ENCODE measurements around the gene THAP6.

The THAP6 gene

DNA sequence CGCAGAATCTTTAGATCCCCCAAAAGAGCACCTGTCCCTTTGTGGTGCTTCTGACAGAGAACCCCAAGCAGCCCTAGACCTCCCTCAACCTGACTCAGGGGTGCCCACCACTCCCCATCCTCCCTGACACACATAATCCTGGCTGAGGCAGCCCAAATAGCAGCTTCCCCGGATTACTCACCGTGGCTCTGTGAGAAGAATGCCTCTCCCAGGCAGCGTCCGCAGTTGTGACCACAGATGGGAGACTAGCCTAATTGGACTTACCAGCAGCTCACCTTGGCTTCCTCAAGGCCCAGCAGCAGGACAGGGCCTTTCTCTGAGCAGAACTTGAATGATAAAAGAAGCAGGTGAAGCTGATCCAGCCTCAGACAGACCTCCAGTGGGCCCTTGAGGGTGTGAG is 31.3 kb downstream of the THAP6 start:
- DNase-seq (ENCODE audit: extremely low read depth, low read depth), result peak; percentile 2
- TF ChIP-seq CTCF (IDR thresholded peaks at IDR 0.05; ENCODE audit: low read depth, low read length), result no peak

- no peak for TF ChIP-seq CTCF (IDR thresholded peaks at IDR 0.05; ENCODE audit: low read depth, low read length)
- no peak for DNase-seq (ENCODE audit: extremely low read depth, low read depth)
These were observed 33.5 kb downstream of the THAP6 start for GRCh38 chr4:75547647-75548387.

DNA sequence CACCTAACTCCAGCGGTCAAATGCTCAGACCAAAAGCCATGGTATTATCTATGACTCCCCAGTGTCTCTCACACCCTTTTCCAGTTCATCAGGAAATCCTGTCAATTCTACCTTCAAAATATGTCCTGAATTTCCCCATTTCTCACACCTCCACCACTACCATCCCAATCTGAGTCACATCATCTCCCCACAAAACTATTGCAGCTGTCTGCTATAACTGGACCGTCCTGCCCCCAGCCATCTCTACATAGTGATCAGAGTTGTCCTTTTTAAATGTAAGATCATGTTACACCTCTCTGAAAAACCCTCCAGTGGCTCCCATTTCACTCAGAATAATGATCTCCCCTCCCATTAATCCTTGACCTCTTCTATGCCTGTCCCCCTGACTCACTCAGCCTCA is 34.7 kb downstream of the THAP6 start:
- DNase-seq (ENCODE audit: extremely low read depth, low read depth), result no peak
- no peak for TF ChIP-seq CTCF (IDR thresholded peaks at IDR 0.05; ENCODE audit: low read depth, low read length)

GRCh38 chr4:75552452-75552851 is 38.2 kb downstream of the THAP6 start:
- TF ChIP-seq CTCF (IDR thresholded peaks at IDR 0.05; ENCODE audit: low read depth, low read length), result no peak
- DNase-seq (ENCODE audit: extremely low read depth, low read depth), result no peak

DNA sequence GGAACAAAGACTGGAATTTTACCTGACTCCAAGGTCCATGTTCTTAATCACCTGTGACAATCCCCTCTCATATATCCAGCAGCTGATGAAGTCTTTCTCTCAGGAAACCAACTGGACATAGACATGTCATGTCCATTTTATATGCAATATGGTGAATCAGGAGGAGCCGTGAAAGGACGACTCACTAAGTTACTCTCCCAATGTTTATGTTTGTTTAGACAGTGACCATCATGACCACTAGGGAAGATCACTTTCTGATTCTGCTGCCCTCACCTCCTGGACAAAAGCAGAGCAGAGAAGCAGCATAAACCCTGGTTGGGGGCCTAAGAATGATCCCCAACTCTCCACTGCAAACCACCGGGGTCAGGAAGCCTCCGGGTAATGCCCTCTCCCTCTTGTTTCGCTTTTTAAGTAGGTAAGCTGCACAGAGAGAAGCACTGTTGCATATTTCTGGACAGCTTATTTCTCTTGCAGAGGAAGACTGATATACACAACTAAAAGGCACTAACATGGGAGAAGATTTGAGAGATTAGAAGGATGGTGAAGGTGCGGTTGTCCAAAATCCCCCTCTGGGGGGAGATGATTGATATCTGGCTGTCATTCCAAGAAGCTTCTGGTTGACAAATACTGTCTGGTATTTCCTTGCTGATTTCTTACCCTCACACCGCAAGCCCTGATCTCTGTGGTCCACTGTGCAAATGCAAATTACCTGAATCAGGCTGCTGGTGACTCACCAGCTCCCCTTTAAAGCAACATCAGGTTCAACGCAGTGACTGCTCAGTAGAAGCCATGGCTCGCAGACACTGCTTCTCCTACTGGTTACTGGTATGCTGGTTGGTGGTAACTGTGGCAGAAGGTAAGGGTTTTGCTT is 41.3 kb downstream of the THAP6 start, which contains the start of gene ODAPH:
TSS of gene ODAPH (plus strand) at position 773 of the 871 bp plus-strand sequence. CDS start at position 790, 17 bp downstream.
- DNase-seq (ENCODE audit: extremely low read depth, low read depth), result no peak
- no peak for TF ChIP-seq CTCF (IDR thresholded peaks at IDR 0.05; ENCODE audit: low read depth, low read length)

DNA sequence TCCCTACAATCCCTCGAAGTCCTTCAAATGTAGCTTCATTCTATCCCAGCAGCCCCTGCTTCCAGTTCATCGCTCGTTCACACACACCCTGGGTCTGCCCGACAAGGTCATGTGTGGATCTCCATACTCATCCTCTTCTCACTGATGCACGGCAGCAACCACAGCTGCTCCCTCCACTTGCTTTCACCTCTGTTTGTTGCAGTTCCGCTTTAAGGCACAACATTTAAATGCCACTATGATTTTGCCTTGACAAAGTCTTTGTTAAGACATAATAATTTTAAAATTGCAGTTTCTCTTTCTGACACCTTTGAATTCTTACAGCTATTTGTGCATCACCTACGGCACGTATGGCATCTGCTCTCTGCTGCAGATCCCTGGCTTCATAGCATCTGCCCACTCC is 43.4 kb downstream of the THAP6 start:
- DNase-seq (ENCODE audit: extremely low read depth, low read depth), result no peak

More for the DNA sequence above, 43.4 kb downstream of the THAP6 start:
- no peak for TF ChIP-seq CTCF (IDR thresholded peaks at IDR 0.05; ENCODE audit: low read depth, low read length)

Measured in AG09319 (cell line).